Liver (tissue), 9 donors: ENCODE measurements around the gene PLAU. TPM values are rescaled to one million over a fixed set of nuclear protein-coding genes. Genes with fewer than 3 reads are reported as not detected.

ENCODE experiments used
- DNase-seq: peaks from one replicate; pipeline ENCODE4 v3.0.0-alpha.2; 2017; ENCODE audit warnings: low spot score
- H3K27ac ChIP-seq, 2 donors: one replicate each; pipeline ENCODE4 v1.7.0; 2013; ENCODE audit warnings: inconsistent platforms in 2 of 2, low read length in 2 of 2, control low read depth in 1 of 2, low read depth in 1 of 2, mild to moderate bottlenecking in 1 of 2
- H3K27me3 ChIP-seq, 4 donors: one replicate each; pipeline versions ENCODE4 v1.6.1 to v1.7.0; 2013; ENCODE audit warnings: low read length in 3 of 4, inconsistent platforms in 1 of 4, mild to moderate bottlenecking in 1 of 4, moderate library complexity in 1 of 4; ENCODE audit not compliant: control insufficient read depth in 4 of 4, insufficient read depth in 4 of 4
- H3K36me3 ChIP-seq, 4 donors: one replicate each; pipeline versions ENCODE4 v1.6.1 to v1.7.0; 2013; ENCODE audit warnings: low read length in 3 of 4, mild to moderate bottlenecking in 3 of 4, low read depth in 1 of 4, moderate library complexity in 1 of 4; ENCODE audit not compliant: control insufficient read depth in 4 of 4, insufficient read depth in 3 of 4
- H3K4me1 ChIP-seq, 4 donors: one replicate each; pipeline versions ENCODE4 v1.6.1 to v1.7.0; 2013; ENCODE audit warnings: low read length in 3 of 4, mild to moderate bottlenecking in 3 of 4, moderate library complexity in 1 of 4; ENCODE audit not compliant: control insufficient read depth in 4 of 4, insufficient read depth in 4 of 4
- H3K4me3 ChIP-seq, 3 donors: one replicate each; pipeline versions ENCODE4 v1.6.1 to v1.7.0; 2013; ENCODE audit warnings: low read length in 3 of 3, control low read depth in 1 of 3, low read depth in 1 of 3, mild to moderate bottlenecking in 1 of 3
- H3K9ac ChIP-seq, 2 donors: one replicate each; pipeline ENCODE4 v1.7.0; 2013; ENCODE audit warnings: low read length in 2 of 2, mild to moderate bottlenecking in 2 of 2, moderate library complexity in 2 of 2, control low read depth in 1 of 2, low read depth in 1 of 2
- H3K9me3 ChIP-seq, 4 donors: one replicate each; pipeline versions ENCODE4 v1.6.1 to v1.7.0; 2013; ENCODE audit warnings: low read length in 3 of 4; ENCODE audit not compliant: control insufficient read depth in 4 of 4
- EGR1 ChIP-seq, 2 donors: IDR thresholded peaks; 2 replicates each; pipeline ENCODE4 v1.6.1; 2016 to 2018; ENCODE audit warnings: antibody characterized with exemption in 2 of 2, low read depth in 2 of 2
- FOXA1 ChIP-seq: IDR thresholded peaks from 2 replicates; pipeline ENCODE4 v1.6.1; 2016; ENCODE audit warnings: antibody characterized with exemption
- FOXA2 ChIP-seq: IDR thresholded peaks from 2 replicates; pipeline ENCODE4 v1.6.1; 2016; ENCODE audit warnings: antibody characterized with exemption
- GABPA ChIP-seq, 2 donors: IDR thresholded peaks in 1 of 2; conservative IDR thresholded peaks in 1 of 2; 2 replicates each; pipeline ENCODE4 v1.6.1; 2016; ENCODE audit warnings: antibody characterized with exemption in 2 of 2, mild to moderate bottlenecking in 1 of 2, moderate library complexity in 1 of 2
- HNF4A ChIP-seq, 2 donors: conservative IDR thresholded peaks; 2 replicates each; pipeline ENCODE4 v1.6.1; 2016; ENCODE audit warnings: antibody characterized with exemption in 2 of 2, mild to moderate bottlenecking in 2 of 2
- HNF4G ChIP-seq: IDR thresholded peaks from 2 replicates; pipeline ENCODE4 v1.6.1; 2016; ENCODE audit warnings: antibody characterized with exemption
- JUND ChIP-seq, 2 donors: IDR thresholded peaks; 2 replicates each; pipeline ENCODE4 v1.6.1; 2016; ENCODE audit warnings: antibody characterized with exemption in 2 of 2
- NR2F2 ChIP-seq: IDR thresholded peaks from 2 replicates; pipeline ENCODE4 v1.6.1; 2016; ENCODE audit warnings: antibody characterized with exemption
- RAD21 ChIP-seq, 2 donors: IDR thresholded peaks; 2 replicates each; pipeline ENCODE4 v1.6.1; 2016; ENCODE audit warnings: antibody characterized with exemption in 2 of 2, mild to moderate bottlenecking in 2 of 2
- RXRA ChIP-seq, 2 donors: IDR thresholded peaks; 2 replicates each; pipeline ENCODE4 v1.6.1; 2017 to 2018; ENCODE audit warnings: antibody characterized with exemption in 2 of 2, mild to moderate bottlenecking in 1 of 2
- SP1 ChIP-seq: IDR thresholded peaks from 2 replicates; pipeline ENCODE4 v1.6.1; 2018; ENCODE audit warnings: antibody characterized with exemption, mild to moderate bottlenecking
- TAF1 ChIP-seq: conservative IDR thresholded peaks from 2 replicates; pipeline ENCODE4 v1.6.1; 2016; ENCODE audit warnings: antibody characterized with exemption, mild to moderate bottlenecking
- YY1 ChIP-seq: IDR thresholded peaks from 2 replicates; pipeline ENCODE4 v1.6.1; 2016; ENCODE audit warnings: antibody characterized with exemption, mild to moderate bottlenecking
- ZBTB33 ChIP-seq: IDR thresholded peaks from 2 replicates; pipeline ENCODE4 v1.6.1; 2016; ENCODE audit warnings: antibody characterized with exemption
- WGBS: extraction: QIAGEN DNeasy Blood & Tissue Kit; methylation state at CpG from one replicate; pipeline ENCODE4 v1.1.7; 2013; 5-methylcytosine and 5-hydroxymethylcytosine counted together
- polyA plus RNA-seq, 2 donors: library from polyadenylated mRNA; stranded (reverse) in 1 of 2; unstranded in 1 of 2; fragments of 200-250 nt in 1 of 2; fragments of >200 nt in 1 of 2; fragmentation: Nextera tagmentation in 1 of 2; extraction: Ambion mirVana in 1 of 2; gene quantifications; one replicate each; pipeline versions ENCODE4 v1.2.1 to v1.2.3, GENCODE V29; 2013 to 2015
- total RNA-seq, 2 donors: library from RNA; depleted of rRNA; stranded (reverse); fragments of >200 nt; gene quantifications; one replicate each; pipeline ENCODE4 v1.2.3, GENCODE V29; 2014
- TF ChIP-seq, protein P1 (sequence below): IDR thresholded peaks from 2 replicates; pipeline ENCODE4 v1.6.1; 2016; ENCODE audit warnings: antibody characterized with exemption
- TF ChIP-seq, protein P2 (sequence below): IDR thresholded peaks from 2 replicates; pipeline ENCODE4 v1.6.1; 2016; ENCODE audit warnings: antibody characterized with exemption
- TF ChIP-seq, protein P3 (sequence below): IDR thresholded peaks from 2 replicates; pipeline ENCODE4 v1.6.1; 2016; ENCODE audit warnings: antibody characterized with exemption, mild to moderate bottlenecking
- donor health status: healthy.
- donor health status: healthy.
- donor health status: healthy.
- donor health status: healthy.
- donor health status: healthy.

Gene PLAU
- total and polyA plus RNA-seq, 4 donors: 0.40 to 1.0 (median 0.79) TPM

DNA sequence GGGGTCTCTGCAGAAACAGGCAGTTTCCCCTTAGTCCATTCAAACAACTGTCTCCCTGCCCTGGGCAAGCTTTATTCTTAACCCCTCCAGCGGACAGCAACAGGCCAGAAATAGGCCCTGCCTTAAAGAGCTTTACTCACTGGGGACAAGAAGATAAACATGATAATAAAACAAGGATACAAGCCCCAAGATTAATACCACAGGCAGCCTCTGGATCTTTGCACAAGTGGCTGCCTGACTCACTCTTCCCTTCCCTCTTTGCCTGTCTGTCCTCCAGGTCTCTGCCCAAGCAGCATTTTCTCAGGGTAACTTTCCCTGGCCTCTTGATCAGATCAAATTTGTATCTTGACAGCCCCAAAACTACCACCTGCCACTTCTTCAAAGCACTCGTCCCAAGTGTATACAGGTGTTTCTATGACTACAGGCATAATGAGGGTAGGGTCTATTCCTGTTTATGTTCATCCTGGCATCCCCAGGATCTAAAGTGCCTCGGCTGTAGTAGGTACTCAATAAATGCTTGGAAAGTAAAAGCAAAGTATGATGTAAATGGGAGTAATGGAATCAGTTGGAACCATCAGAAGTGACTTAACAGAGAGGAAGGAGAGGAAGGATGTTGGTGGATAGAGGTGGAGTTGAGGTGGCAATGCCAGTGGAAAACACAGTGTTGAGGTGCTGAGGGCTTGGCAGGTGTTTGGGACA lies 29.6 kb upstream of the PLAU start:
- H3K9me3 ChIP-seq: no peaks in the 10 kb centered on the region
- H3K4me1 ChIP-seq: peaks cover 0 to 3% (median 0%) of the 10 kb centered on the region in 4 donors
- no peak overlapping the region for H3K4me3 ChIP-seq
- H3K9ac ChIP-seq: no peak overlapping the region
- TF ChIP-seq HNF4G (no peak), RAD21 (IDR thresholded peaks at IDR 0.05) (no peak), JUND (IDR thresholded peaks at IDR 0.05) (no peak), HNF4A (conservative IDR thresholded peaks at IDR 0.05) (no peak), GABPA (IDR thresholded peaks at IDR 0.05 in 1 of 2, conservative IDR thresholded peaks at IDR 0.05 in 1 of 2) (no peak), SP1 (no peak), TAF1 (no peak), EGR1 (IDR thresholded peaks at IDR 0.05; ENCODE audit: low read depth in 2 of 2) (no peak), YY1 (no peak), RXRA (IDR thresholded peaks at IDR 0.05) (no peak), FOXA2 (no peak), NR2F2 (no peak), FOXA1 (no peak)
- TF ChIP-seq, protein P1, sequence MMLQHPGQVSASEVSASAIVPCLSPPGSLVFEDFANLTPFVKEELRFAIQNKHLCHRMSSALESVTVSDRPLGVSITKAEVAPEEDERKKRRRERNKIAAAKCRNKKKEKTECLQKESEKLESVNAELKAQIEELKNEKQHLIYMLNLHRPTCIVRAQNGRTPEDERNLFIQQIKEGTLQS: no peak
- TF ChIP-seq, protein P2, sequence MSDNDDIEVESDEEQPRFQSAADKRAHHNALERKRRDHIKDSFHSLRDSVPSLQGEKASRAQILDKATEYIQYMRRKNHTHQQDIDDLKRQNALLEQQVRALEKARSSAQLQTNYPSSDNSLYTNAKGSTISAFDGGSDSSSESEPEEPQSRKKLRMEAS: no peak
- WGBS: 85% methylated on average over 3 of the region's 3 CpGs
- no peaks in the 10 kb centered on the region for H3K27me3 ChIP-seq
- H3K27ac ChIP-seq: no peak overlapping the region
- no peaks in the 10 kb centered on the region for H3K36me3 ChIP-seq
- no peak for DNase-seq

- H3K4me3 ChIP-seq: no peak overlapping the region
- no peak for TF ChIP-seq GABPA (IDR thresholded peaks at IDR 0.05 in 1 of 2, conservative IDR thresholded peaks at IDR 0.05 in 1 of 2)
- no peak for TF ChIP-seq TAF1
- TF ChIP-seq RAD21 (IDR thresholded peaks at IDR 0.05): no peak
- TF ChIP-seq NR2F2: no peak
- TF ChIP-seq FOXA1: no peak
- TF ChIP-seq EGR1 (IDR thresholded peaks at IDR 0.05; ENCODE audit: low read depth in 2 of 2): no peak
- no peak for TF ChIP-seq FOXA2
- no peak for TF ChIP-seq HNF4A (conservative IDR thresholded peaks at IDR 0.05)
- TF ChIP-seq, protein P3, sequence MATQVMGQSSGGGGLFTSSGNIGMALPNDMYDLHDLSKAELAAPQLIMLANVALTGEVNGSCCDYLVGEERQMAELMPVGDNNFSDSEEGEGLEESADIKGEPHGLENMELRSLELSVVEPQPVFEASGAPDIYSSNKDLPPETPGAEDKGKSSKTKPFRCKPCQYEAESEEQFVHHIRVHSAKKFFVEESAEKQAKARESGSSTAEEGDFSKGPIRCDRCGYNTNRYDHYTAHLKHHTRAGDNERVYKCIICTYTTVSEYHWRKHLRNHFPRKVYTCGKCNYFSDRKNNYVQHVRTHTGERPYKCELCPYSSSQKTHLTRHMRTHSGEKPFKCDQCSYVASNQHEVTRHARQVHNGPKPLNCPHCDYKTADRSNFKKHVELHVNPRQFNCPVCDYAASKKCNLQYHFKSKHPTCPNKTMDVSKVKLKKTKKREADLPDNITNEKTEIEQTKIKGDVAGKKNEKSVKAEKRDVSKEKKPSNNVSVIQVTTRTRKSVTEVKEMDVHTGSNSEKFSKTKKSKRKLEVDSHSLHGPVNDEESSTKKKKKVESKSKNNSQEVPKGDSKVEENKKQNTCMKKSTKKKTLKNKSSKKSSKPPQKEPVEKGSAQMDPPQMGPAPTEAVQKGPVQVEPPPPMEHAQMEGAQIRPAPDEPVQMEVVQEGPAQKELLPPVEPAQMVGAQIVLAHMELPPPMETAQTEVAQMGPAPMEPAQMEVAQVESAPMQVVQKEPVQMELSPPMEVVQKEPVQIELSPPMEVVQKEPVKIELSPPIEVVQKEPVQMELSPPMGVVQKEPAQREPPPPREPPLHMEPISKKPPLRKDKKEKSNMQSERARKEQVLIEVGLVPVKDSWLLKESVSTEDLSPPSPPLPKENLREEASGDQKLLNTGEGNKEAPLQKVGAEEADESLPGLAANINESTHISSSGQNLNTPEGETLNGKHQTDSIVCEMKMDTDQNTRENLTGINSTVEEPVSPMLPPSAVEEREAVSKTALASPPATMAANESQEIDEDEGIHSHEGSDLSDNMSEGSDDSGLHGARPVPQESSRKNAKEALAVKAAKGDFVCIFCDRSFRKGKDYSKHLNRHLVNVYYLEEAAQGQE: no peak
- no peak for TF ChIP-seq RXRA (IDR thresholded peaks at IDR 0.05)
- no peak for TF ChIP-seq ZBTB33
- DNase-seq: no peak
- no peaks in the 10 kb centered on the region for H3K27me3 ChIP-seq
- H3K9me3 ChIP-seq: no peaks in the 10 kb centered on the region
- no peak overlapping the region for H3K27ac ChIP-seq
- peaks cover 0 to 3% (median 1%) of the 10 kb centered on the region in 4 donors for H3K4me1 ChIP-seq
- 74% methylated on average over 3 of the region's 3 CpGs for WGBS
- no peaks in the 10 kb centered on the region for H3K36me3 ChIP-seq
- no peak overlapping the region for H3K9ac ChIP-seq
These were observed 26.9 kb upstream of the PLAU start for GRCh38 chr10:73884017-73884416.
